Suprapubic skin (tissue), 4 donors: ENCODE measurements around the gene ARVCF. TPM values are rescaled to one million over a fixed set of nuclear protein-coding genes. Genes with fewer than 3 reads are reported as not detected.

Source experiments
- DNase-seq, 2 donors: peaks; one replicate each; pipeline ENCODE4 v3.0.0-alpha.2; 2019; ENCODE audit warnings: low spot score in 2 of 2
- H3K27ac ChIP-seq: fragments of 200-600 bp; sonication (generic); one replicate; pipeline ENCODE4 v1.5.1; 2019
- H3K27me3 ChIP-seq: fragments of 200-600 bp; sonication (generic); one replicate; pipeline ENCODE4 v1.5.1; 2019
- H3K36me3 ChIP-seq: fragments of 200-600 bp; sonication (generic); one replicate; pipeline ENCODE4 v1.5.1; 2019
- H3K4me1 ChIP-seq: fragments of 200-600 bp; sonication (generic); one replicate; pipeline ENCODE4 v1.5.1; 2019
- H3K4me3 ChIP-seq: fragments of 200-600 bp; sonication (generic); one replicate; pipeline ENCODE4 v1.5.1; 2019; ENCODE audit warnings: mild to moderate bottlenecking
- H3K9me3 ChIP-seq: fragments of 200-600 bp; sonication (generic); one replicate; pipeline ENCODE4 v1.5.1; 2019
- CTCF ChIP-seq, 2 donors: fragments of 200-600 bp in 1 of 2; fragments of 450-650 bp in 1 of 2; sonication (generic) in 1 of 2; IDR thresholded peaks; one replicate each; pipeline ENCODE4 v1.5.1; 2016 to 2019; ENCODE audit warnings: antibody characterized with exemption in 2 of 2, mild to moderate bottlenecking in 1 of 2, moderate library complexity in 1 of 2
- EP300 ChIP-seq: sonication (generic); formaldehyde crosslinking; IDR thresholded peaks from one replicate; pipeline ENCODE4 v1.6.1; 2017; ENCODE audit warnings: antibody characterized with exemption
- POLR2A ChIP-seq, 2 donors: fragments of 450-650 bp; IDR thresholded peaks; one replicate each; pipeline ENCODE4 v1.6.1; 2017; ENCODE audit warnings: antibody characterized with exemption in 2 of 2, mild to moderate bottlenecking in 2 of 2, moderate library complexity in 2 of 2
- POLR2AphosphoS5 ChIP-seq, 3 donors: sonication (generic); formaldehyde crosslinking; IDR thresholded peaks; one replicate each; pipeline ENCODE4 v1.6.1; 2017; ENCODE audit warnings: antibody characterized with exemption in 3 of 3
- WGBS: methylation state at CpG from one replicate; pipeline ENCODE4 v1.1.5; 2018; 5-methylcytosine and 5-hydroxymethylcytosine counted together
- total RNA-seq, 4 donors: library from RNA; depleted of rRNA; stranded (reverse); fragments of >200 nt; gene quantifications; one replicate each; pipeline ENCODE4 v1.1.0, GENCODE V29; 2016

The ARVCF gene
- total RNA-seq, 4 donors from 2014 or later, result 22.9 to 38.4 (median 26.0) TPM

- DNase-seq, result no peak
- no peak for TF ChIP-seq EP300
- TF ChIP-seq CTCF (IDR thresholded peaks at IDR 0.05), result no peak
- TF ChIP-seq POLR2AphosphoS5 (IDR thresholded peaks at IDR 0.05), result no peak
- TF ChIP-seq POLR2A (IDR thresholded peaks at IDR 0.05), result no peak
- WGBS, result 71% methylated on average over 5 of the region's 5 CpGs
- no peaks in the 10 kb centered on the region for H3K9me3 ChIP-seq
- peaks cover 41% of the 10 kb centered on the region for H3K4me1 ChIP-seq
- H3K27ac ChIP-seq, result no peak overlapping the region
- H3K27me3 ChIP-seq, result no peaks in the 10 kb centered on the region
- no peak overlapping the region for H3K4me3 ChIP-seq
- peaks cover 34% of the 10 kb centered on the region for H3K36me3 ChIP-seq
These were observed 32.9 kb downstream of the ARVCF start for GRCh38 chr22:19983741-19984140.

- H3K9me3 ChIP-seq, result no peaks in the 10 kb centered on the region
- H3K27ac ChIP-seq, result no peak overlapping the region
- no peaks in the 10 kb centered on the region for H3K27me3 ChIP-seq
- peaks cover 40% of the 10 kb centered on the region for H3K36me3 ChIP-seq
- DNase-seq, result no peak
- peaks cover 41% of the 10 kb centered on the region for H3K4me1 ChIP-seq
- no peak for TF ChIP-seq CTCF (IDR thresholded peaks at IDR 0.05)
- no CpG with 5 or more reads among the region's 8 CpGs for WGBS
- H3K4me3 ChIP-seq, result no peak overlapping the region
These were observed 33.5 kb downstream of the ARVCF start for GRCh38 chr22:19982991-19983578.

- no peak overlapping the region for H3K4me3 ChIP-seq
- TF ChIP-seq CTCF (IDR thresholded peaks at IDR 0.05), result no peak
- no peak for TF ChIP-seq EP300
- TF ChIP-seq POLR2A (IDR thresholded peaks at IDR 0.05), result no peak
- no peak for TF ChIP-seq POLR2AphosphoS5 (IDR thresholded peaks at IDR 0.05)
- H3K4me1 ChIP-seq, result peaks cover 38% of the 10 kb centered on the region
- H3K27ac ChIP-seq, result no peak overlapping the region
- no peaks in the 10 kb centered on the region for H3K27me3 ChIP-seq
- peaks cover 46% of the 10 kb centered on the region for H3K36me3 ChIP-seq
- WGBS, result 96% methylated on average over 14 of the region's 16 CpGs
- no peaks in the 10 kb centered on the region for H3K9me3 ChIP-seq
- no peak for DNase-seq
These were observed 34.4 kb downstream of the ARVCF start for GRCh38 chr22:19981961-19982920.

GRCh38 chr22:19981171-19981960 lies 35.3 kb downstream of the ARVCF start:
- no peaks in the 10 kb centered on the region for H3K9me3 ChIP-seq
- H3K4me3 ChIP-seq, result no peak overlapping the region
- DNase-seq, result no peak
- 85% methylated on average over 6 of the region's 33 CpGs for WGBS
- H3K27me3 ChIP-seq, result no peaks in the 10 kb centered on the region
- no peak overlapping the region for H3K27ac ChIP-seq
- TF ChIP-seq EP300, result no peak
- no peak for TF ChIP-seq POLR2AphosphoS5 (IDR thresholded peaks at IDR 0.05)
- TF ChIP-seq CTCF (IDR thresholded peaks at IDR 0.05), result no peak
- TF ChIP-seq POLR2A (IDR thresholded peaks at IDR 0.05), result no peak
- H3K4me1 ChIP-seq, result peaks cover 30% of the 10 kb centered on the region
- H3K36me3 ChIP-seq, result peaks cover 46% of the 10 kb centered on the region

GRCh38 chr22:19980766-19981165 lies 35.9 kb downstream of the ARVCF start:
- peaks cover 46% of the 10 kb centered on the region for H3K36me3 ChIP-seq
- no peak overlapping the region for H3K27ac ChIP-seq
- TF ChIP-seq CTCF (IDR thresholded peaks at IDR 0.05) (no peak), EP300 (no peak), POLR2A (IDR thresholded peaks at IDR 0.05) (no peak), POLR2AphosphoS5 (IDR thresholded peaks at IDR 0.05) (no peak)
- H3K27me3 ChIP-seq, result no peaks in the 10 kb centered on the region
- H3K9me3 ChIP-seq, result no peaks in the 10 kb centered on the region
- DNase-seq, result no peak
- peaks cover 24% of the 10 kb centered on the region for H3K4me1 ChIP-seq
- WGBS, result 77% methylated on average over 2 of the region's 7 CpGs
- no peak overlapping the region for H3K4me3 ChIP-seq
